ENCODE data around the gene ELMO1. TPM values are rescaled to one million over a fixed set of nuclear protein-coding genes. Genes with fewer than 3 reads are reported as not detected.

Gene ELMO1
- total RNA-seq, 4 donors from 2014 or later: 24.6 to 120 (median 71.9) TPM

- in situ Hi-C loops (cut with MboI; ENCODE audit: low pct_ligation_motif_present in 1 of 4, low pct_unique_long_range_greater_than_20kb in 1 of 4, low sequenced_read_pairs in 3 of 4) (no loop called here), intact Hi-C loops (cut with DNase I; ENCODE audit: low total_unique reads) (no loop called here)
- no peaks in the 10 kb centered on the region for H3K4me1 ChIP-seq
- no peaks in the 10 kb centered on the region for H3K9me3 ChIP-seq
- no peak for DNase-seq
- H3K27ac ChIP-seq: no peak overlapping the region
- TF ChIP-seq POLR2AphosphoS5 (IDR thresholded peaks at IDR 0.05): no peak
- TF ChIP-seq CTCF (IDR thresholded peaks at IDR 0.05): no peak
- TF ChIP-seq EP300 (IDR thresholded peaks at IDR 0.05; ENCODE audit: low read depth): no peak
- TF ChIP-seq POLR2A (IDR thresholded peaks at IDR 0.05): no peak
- H3K27me3 ChIP-seq: no peaks in the 10 kb centered on the region
- no peak overlapping the region for H3K4me3 ChIP-seq
- H3K36me3 ChIP-seq: no peaks in the 10 kb centered on the region
Observed at GRCh38 chr7:37256631-37257030, 192.0 kb downstream of the ELMO1 start.

- Histone ChIP-seq H3K9me3 (no peaks in the 10 kb centered on the region), H3K4me3 (no peak overlapping the region), H3K4me1 (no peaks in the 10 kb centered on the region), H3K27me3 (no peaks in the 10 kb centered on the region), H3K36me3 (no peaks in the 10 kb centered on the region), H3K27ac (no peak overlapping the region)
- intact Hi-C loops (cut with DNase I; ENCODE audit: low total_unique reads) (no loop called here), in situ Hi-C loops (cut with MboI; ENCODE audit: low pct_ligation_motif_present in 1 of 4, low pct_unique_long_range_greater_than_20kb in 1 of 4, low sequenced_read_pairs in 3 of 4) (no loop called here)
- TF ChIP-seq POLR2AphosphoS5 (IDR thresholded peaks at IDR 0.05): no peak
- no peak for TF ChIP-seq POLR2A (IDR thresholded peaks at IDR 0.05)
- TF ChIP-seq CTCF (IDR thresholded peaks at IDR 0.05): no peak
- no peak for TF ChIP-seq EP300 (IDR thresholded peaks at IDR 0.05; ENCODE audit: low read depth)
- DNase-seq: no peak
- WGBS, 2 donors (ENCODE audit: low coverage in 1 of 2): 68 to 79% methylated on average over 7 of the region's 7 CpGs
Observed at GRCh38 chr7:37255327-37255944, 193.2 kb downstream of the ELMO1 start.

GRCh38 chr7:37251222-37251621 lies 197.4 kb downstream of the ELMO1 start:
- in situ Hi-C loops (cut with MboI; ENCODE audit: low pct_ligation_motif_present in 1 of 4, low pct_unique_long_range_greater_than_20kb in 1 of 4, low sequenced_read_pairs in 3 of 4): no loop called here
- Histone ChIP-seq H3K27ac (no peak overlapping the region), H3K9me3 (no peaks in the 10 kb centered on the region), H3K36me3 (no peaks in the 10 kb centered on the region), H3K4me1 (no peaks in the 10 kb centered on the region), H3K27me3 (no peaks in the 10 kb centered on the region), H3K4me3 (no peak overlapping the region)
- DNase-seq: no peak
- intact Hi-C loops (cut with DNase I; ENCODE audit: low total_unique reads): no loop called here
- TF ChIP-seq POLR2A (IDR thresholded peaks at IDR 0.05) (no peak), POLR2AphosphoS5 (IDR thresholded peaks at IDR 0.05) (no peak)

- 67 to 78% methylated on average over 1 of the region's 1 CpG for WGBS, 2 donors (ENCODE audit: low coverage in 1 of 2)
- DNase-seq: no peak
- H3K9me3 ChIP-seq: no peaks in the 10 kb centered on the region
- no peaks in the 10 kb centered on the region for H3K4me1 ChIP-seq
- H3K27ac ChIP-seq: no peak overlapping the region
- no peak overlapping the region for H3K4me3 ChIP-seq
- H3K27me3 ChIP-seq: no peaks in the 10 kb centered on the region
- intact Hi-C loops (cut with DNase I; ENCODE audit: low total_unique reads) (no loop called here), in situ Hi-C loops (cut with MboI; ENCODE audit: low pct_ligation_motif_present in 1 of 4, low pct_unique_long_range_greater_than_20kb in 1 of 4, low sequenced_read_pairs in 3 of 4) (loop anchor here in 3 of 4 donors (25.0 kb wide), 1 partner anchor 588 kb away; the partner anchor contains the start of gene NME8 (in 3 of the 3))
- TF ChIP-seq EP300 (IDR thresholded peaks at IDR 0.05; ENCODE audit: low read depth) (no peak), CTCF (IDR thresholded peaks at IDR 0.05) (no peak), POLR2A (IDR thresholded peaks at IDR 0.05) (no peak), POLR2AphosphoS5 (IDR thresholded peaks at IDR 0.05) (no peak)
- H3K36me3 ChIP-seq: no peaks in the 10 kb centered on the region
Observed at GRCh38 chr7:37249240-37249639, 199.4 kb downstream of the ELMO1 start.

- DNase-seq: no peak
- no peaks in the 10 kb centered on the region for H3K36me3 ChIP-seq
- WGBS, 2 donors (ENCODE audit: low coverage in 1 of 2): 76% methylated on average over 3 of the region's 3 CpGs; no CpG with 5 or more reads in 1 of the 2 donors
Observed at GRCh38 chr7:37248396-37248861, 200.2 kb downstream of the ELMO1 start.

More at GRCh38 chr7:37248396-37248861, 200.2 kb downstream of the ELMO1 start:
- no peaks in the 10 kb centered on the region for H3K9me3 ChIP-seq
- intact Hi-C loops (cut with DNase I; ENCODE audit: low total_unique reads): no loop called here
- H3K4me3 ChIP-seq: no peak overlapping the region
- in situ Hi-C loops (cut with MboI; ENCODE audit: low pct_ligation_motif_present in 1 of 4, low pct_unique_long_range_greater_than_20kb in 1 of 4, low sequenced_read_pairs in 3 of 4): loop anchor here in 3 of 4 donors (25.0 kb wide), 1 partner anchor 589 kb away; the partner anchor contains the start of gene NME8 (in 3 of the 3)
- peak overlapping the region in 1 of 4 donors; percentile 11 for H3K27ac ChIP-seq
- no peaks in the 10 kb centered on the region for H3K27me3 ChIP-seq
- H3K4me1 ChIP-seq: no peaks in the 10 kb centered on the region
- TF ChIP-seq EP300 (IDR thresholded peaks at IDR 0.05; ENCODE audit: low read depth) (no peak), POLR2AphosphoS5 (IDR thresholded peaks at IDR 0.05) (no peak), POLR2A (IDR thresholded peaks at IDR 0.05) (no peak)

All from transverse colon (tissue), 4 donors.